Effector CD8-positive, alpha-beta T cell (primary cell): ENCODE data around the gene ANKRD40CL.
"Not testable (repeated sequence)": the region's sequence is repeated elsewhere in the genome, so short reads cannot be mapped to it uniquely, and the experiment has no call there.

ENCODE experiments used
- DNase-seq: peaks from one replicate; lab custom pipeline; 2025; lab: John Stamatoyannopoulos, UW
- total RNA-seq, 4 experiments: gene quantifications; one replicate each; lab custom pipeline; 2026; lab: John Stamatoyannopoulos, UW

Gene ANKRD40CL, protein sequence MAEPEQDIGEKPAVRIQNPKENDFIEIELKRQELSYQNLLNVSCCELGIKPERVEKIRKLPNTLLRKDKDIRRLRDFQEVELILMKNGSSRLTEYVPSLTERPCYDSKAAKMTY
- total RNA-seq, result 0 reads per million in 4 experiments

- DNase-seq, result no peak
Measured at GRCh38 chr17:50767446-50767845, at the start of gene ANKRD40CL. ANKRD40CL (minus strand) TSS chr17:50767518; CDS start chr17:50766913, 605 bp downstream.

- no peak for DNase-seq
Measured at GRCh38 chr17:50816271-50816670, 49.0 kb upstream of the ANKRD40CL start.

DNA sequence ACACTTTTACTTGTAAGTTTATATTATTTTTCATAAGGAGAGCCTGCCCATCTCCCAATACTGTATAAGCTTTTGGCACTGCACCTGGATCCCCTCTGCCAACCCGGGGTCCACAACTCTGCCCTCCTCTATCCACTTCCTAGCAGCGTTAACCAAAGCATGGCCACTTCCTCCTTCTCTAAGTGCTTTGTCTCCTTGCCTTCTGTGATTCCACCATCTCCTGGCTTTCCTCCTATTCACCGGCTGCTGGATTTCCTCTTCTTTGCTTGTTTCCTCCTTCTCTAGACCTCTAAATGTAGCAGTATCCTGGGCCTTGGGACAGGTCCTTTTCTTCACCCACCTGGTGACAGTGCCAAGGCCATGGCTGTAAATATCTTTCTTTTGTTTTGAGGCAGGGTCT, 48.1 kb upstream of the ANKRD40CL start:
- DNase-seq, result no peak

GRCh38 chr17:50813583-50813982, 46.3 kb upstream of the ANKRD40CL start:
- DNase-seq, result no peak

- no peak for DNase-seq
Measured at GRCh38 chr17:50808888-50809287, 41.6 kb upstream of the ANKRD40CL start.

DNA sequence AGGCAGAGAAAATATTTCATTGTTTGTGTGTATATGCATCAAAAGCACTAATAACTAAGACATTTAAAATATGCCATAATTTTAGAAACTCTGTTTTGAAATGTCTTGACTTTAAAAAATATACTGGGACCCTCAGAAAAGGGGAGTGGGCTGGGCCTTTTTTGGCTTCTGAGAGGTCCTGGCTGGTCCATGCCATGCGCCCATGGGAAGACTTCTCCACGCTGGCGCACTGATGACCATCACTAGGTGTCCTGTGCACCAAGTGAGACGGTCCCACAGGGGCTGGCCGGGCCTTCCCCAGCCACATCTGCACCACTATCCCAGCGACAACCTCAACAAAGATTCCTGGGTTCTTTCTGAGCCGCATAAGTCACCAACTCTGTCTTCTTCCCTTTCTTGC, 41.1 kb upstream of the ANKRD40CL start:
- DNase-seq, result no peak

GRCh38 chr17:50807675-50808074, 40.4 kb upstream of the ANKRD40CL start:
- DNase-seq, result no peak

DNA sequence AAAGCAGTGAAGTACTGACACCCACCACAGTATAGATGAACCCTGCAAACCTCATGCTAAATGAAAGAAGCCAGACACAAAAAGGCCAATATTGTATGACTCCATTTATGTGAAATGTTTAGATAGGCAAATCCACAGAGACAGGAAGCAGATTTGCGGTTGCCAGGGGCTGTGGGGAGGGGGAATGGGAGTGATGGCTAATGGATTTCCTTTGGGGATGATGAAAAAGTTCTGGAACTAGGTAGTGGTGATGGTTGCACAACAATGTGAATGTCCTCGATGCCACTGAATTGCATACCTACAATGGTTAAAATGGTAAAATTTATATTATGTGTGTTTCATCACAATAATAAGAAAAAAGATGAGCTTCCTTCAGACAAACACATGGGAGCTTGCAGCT, 39.7 kb upstream of the ANKRD40CL start:
- DNase-seq, result no peak

GRCh38 chr17:50806141-50806643, 38.9 kb upstream of the ANKRD40CL start:
- no peak for DNase-seq

- no peak for DNase-seq
Measured at GRCh38 chr17:50805486-50805885, 38.2 kb upstream of the ANKRD40CL start.

GRCh38 chr17:50804749-50805475, 37.6 kb upstream of the ANKRD40CL start:
- DNase-seq, result not testable (repeated sequence)

DNA sequence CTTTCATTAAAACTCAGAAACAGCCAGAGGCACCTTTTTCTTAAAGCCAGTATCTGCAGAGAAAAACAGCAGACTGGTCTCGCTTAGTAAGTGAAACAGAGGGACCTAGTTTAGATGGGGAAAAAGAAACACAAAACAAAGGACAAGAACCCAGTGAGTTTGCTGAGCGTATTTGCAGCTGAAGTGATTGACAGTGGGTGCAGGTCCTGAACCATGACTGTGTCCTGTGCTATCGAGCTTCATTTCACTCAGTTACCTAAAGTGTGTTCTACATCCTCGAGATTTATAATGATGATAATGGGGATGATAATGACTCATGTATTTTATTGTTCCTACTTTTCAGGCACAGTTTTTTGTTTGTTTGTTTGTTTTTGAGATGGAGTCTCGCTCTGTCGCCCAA, 36.4 kb upstream of the ANKRD40CL start:
- DNase-seq, result no peak

DNA sequence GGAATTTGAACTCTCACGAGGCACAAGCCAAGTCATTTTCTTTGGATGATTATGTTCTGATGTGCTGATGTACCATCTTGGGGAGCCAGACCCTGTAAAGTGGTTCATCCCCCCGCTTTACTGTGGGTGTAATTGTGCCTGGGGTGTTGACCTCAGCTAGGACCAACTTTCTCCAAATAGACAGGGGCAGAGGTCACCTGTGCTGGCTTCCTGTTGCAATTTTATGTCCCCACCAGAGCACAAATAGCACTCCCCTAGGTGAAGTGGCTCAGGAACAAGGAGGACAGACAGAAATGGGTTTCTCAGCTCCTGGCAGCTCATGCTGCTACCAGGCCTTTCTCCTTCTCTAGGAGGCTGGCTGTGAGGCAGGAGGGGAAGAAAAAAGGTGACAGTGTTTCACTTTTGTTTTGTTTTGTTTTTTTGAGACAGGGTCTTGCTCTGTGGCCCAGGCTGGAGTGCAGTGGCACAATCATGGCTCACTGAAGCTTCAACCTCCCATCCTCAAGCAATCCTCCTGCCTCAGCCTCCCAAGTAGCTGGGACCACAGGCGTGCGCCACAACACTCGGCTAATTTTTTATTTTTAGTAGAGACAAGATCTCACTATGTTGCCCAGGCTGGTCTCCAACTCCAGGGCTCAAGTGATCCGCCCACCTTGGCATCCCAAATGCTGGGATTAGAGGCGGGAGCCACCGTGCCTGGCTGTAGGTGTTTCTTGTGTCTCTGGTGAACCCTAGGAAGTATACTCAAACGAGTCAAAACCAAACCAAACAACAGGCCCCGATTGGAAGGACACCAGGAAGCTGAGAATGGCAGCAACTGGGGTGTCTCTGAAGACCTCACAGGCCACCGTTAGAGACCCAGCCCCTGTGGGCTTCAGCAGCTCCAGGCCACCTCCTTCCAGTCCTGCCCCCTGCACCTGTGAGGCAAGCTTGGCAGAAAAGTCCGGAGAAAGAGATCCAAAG, 35.6 kb upstream of the ANKRD40CL start:
- no peak for DNase-seq

DNA sequence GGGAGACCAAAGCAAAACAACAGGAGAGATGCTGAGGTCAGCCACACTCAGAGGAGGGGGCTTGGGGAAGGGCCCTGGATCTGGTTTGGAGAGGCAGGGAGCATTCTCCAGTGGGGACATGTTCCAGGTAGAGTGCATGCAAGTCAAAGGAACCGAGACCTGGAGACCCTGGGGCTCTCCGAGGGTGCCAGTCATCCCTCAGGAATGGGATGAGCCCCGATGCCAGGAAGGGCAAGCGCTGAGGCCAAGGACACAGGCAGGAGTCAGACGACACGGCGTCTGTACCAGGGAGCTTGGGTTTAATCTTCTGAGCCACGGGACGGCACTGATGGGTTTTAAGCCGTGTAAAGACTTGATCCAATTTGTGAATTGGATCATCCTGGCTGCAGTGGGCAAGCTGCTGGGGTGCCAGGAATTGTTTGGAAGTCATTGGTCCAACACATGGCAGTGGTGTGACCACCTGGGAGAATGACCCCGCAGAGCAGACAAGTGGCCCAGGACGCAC, 32.9 kb upstream of the ANKRD40CL start:
- DNase-seq, result no peak

DNA sequence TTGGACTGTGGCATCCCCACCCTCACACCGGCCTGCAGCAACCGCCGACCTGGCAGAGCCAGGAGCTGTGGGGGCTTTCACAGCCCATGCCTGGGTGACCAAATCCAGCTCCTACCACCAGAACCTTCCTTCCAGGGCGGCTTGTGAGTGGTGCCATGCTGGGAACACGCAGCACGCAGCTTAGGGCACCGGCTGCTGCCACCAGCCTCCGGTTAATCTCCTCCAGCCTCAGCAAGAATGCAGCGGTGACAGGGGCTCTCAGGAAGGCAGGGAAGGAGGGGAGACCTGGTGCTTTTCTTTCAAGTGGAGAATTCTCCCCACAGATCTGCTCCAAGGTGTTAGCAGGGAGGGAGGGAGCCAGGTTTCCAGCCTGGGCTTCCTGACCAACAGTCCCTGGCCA, 32.3 kb upstream of the ANKRD40CL start:
- no peak for DNase-seq

GRCh38 chr17:50798424-50799288, 31.3 kb upstream of the ANKRD40CL start:
- DNase-seq, result no peak

DNA sequence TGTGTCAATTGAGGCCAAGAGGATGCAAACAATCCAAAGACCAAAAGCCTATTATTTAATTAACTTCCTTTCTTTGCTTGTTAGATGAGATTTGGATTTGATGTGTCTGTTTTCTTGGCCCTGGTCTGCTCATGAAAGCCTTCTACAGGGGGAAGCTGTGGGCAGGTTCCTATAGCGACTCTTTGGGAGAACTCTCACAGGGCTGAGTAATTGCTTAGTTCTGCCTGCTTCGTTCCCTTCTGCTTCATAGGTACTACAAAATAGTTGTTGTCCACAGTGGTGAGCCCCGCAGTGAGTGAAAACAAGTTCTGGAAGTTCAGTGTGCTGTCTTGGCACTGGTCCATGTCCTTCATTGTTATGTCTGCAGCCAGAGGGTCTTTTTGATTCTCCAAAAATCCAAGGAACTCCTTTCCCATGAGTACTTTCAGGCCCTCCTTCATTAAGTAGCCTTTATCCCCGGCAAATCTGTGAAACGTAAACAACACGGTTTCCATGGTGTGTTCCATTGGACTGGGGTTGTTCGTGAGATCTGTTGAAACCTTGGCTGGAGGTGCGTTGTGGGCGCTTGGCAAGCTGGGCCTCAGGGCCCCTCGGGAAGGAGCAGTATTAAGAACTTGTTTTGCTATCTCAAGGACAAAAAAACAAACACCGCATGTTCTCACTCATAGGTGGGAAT, 30.0 kb upstream of the ANKRD40CL start:
- DNase-seq, result no peak

DNA sequence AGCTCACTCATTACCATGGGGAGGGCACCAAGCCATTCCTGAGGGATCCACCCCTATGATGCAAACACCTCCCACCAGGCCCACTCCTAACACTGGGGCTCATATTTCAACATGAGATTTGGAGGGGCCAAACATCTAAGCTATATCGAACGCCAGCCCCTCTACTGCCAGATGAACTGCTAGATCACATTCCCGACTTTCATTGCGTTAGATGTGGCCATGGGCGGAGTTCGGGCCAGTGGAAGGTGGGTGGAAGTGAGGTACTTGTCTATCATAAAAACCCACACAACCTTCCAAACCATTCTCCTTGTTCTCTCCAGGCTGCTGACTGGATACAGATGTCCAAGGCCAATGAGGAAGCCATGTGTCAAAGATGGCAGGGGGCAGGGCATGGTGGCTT, 27.0 kb upstream of the ANKRD40CL start:
- DNase-seq, result no peak

DNA sequence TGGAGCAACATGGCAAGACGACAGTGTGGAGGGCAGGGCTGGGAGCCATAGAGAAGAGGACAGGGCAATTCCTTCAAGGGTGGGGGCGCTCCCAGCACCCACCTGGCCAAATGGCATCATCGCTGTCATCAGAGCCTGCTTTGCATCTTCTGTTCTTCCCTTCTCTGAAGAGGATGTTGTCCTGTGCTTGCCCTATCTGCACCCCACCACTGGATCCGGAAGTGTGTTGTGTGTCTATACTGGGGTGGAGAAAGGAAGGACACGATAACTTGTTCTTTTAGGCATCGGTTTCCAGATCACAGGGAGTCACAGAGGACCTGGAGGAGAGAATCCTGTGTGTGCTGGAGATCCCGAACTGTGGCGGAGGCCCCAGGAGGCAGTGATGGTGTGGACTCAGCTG, 25.7 kb upstream of the ANKRD40CL start:
- no peak for DNase-seq

DNA sequence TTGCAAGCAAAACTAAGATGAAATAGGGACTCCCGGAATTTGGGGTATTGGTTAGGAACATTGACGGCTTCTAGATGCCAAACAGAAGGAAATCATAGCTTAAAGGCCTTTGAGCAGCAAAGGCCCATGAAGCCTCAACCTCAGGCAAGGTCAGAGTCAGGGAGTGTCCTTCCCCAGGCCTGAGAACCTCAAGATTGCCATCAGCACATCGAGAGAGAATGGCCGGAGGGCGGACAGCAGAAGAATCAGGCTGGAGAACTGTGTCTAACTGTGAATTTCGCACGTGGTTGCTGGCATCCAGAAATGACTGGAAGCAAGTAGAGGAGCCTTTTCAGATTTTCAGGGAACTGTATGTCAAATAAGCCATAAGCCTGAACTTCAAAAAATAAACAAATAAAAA, 24.8 kb upstream of the ANKRD40CL start:
- no peak for DNase-seq

DNA sequence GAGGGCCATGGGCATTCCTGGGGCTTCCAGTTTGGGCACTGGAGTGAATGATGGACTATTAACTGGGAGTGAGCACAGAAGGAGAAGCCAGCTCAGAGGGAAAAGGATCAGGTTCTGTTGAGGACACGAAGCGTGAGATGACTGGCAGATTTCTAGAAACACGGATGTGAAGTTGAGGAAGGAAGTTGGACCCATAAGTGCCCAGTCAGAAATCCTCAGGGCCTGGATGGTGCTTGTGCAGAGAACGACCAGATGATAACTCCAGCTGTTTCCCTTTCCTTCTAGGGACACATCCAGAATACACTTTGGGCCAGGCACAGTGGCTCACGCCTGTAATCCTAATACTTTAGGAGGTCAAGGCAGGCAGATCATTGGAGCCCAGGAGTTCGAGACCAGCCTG, 23.3 kb upstream of the ANKRD40CL start:
- DNase-seq, result no peak
